Cardiac muscle cell (in vitro differentiated cells and primary cell): ENCODE results near the gene RNASET2. TPM values are rescaled to one million over a fixed set of nuclear protein-coding genes. Genes with fewer than 3 reads are reported as not detected.

Experiments used
- DNase-seq, 2 donors: peaks; one replicate each; pipeline versions ENCODE4 v3.0.0 to v3.0.0-alpha.2; 2010 to 2017; ENCODE audit warnings: low read depth in 1 of 2, low spot score in 1 of 2
- H3K27ac ChIP-seq: fragments of 200-600 bp; sonication (generic); 2 replicates; pipeline ENCODE4 v1.5.1; 2016
- H3K27me3 ChIP-seq: fragments of 200-600 bp; sonication (generic); 2 replicates; pipeline ENCODE4 v1.6.0; 2016; ENCODE audit warnings: control low read depth
- H3K36me3 ChIP-seq: fragments of 200-600 bp; sonication (generic); 2 replicates; pipeline ENCODE4 v1.5.1; 2016; ENCODE audit warnings: control low read depth
- H3K4me1 ChIP-seq: fragments of 200-600 bp; sonication (generic); 2 replicates; pipeline ENCODE4 v1.8.1; 2017; ENCODE audit warnings: low read depth, mild to moderate bottlenecking, mixed run types
- H3K4me3 ChIP-seq: fragments of 200-600 bp; sonication (generic); 2 replicates; pipeline ENCODE4 v1.5.1; 2016; ENCODE audit warnings: mild to moderate bottlenecking
- H3K9me3 ChIP-seq: fragments of 200-600 bp; sonication (generic); 2 replicates; pipeline ENCODE4 v1.5.1; 2017; ENCODE audit warnings: low read depth, mild to moderate bottlenecking, control low read depth
- CTCF ChIP-seq: IDR thresholded peaks from 2 replicates; pipeline ENCODE4 v1.5.1; 2012; ENCODE audit warnings: low read depth, mild to moderate bottlenecking, low read length
- polyA plus RNA-seq: library from polyadenylated mRNA; unstranded; fragments of >200 nt; fragmentation: Nextera tagmentation; extraction: Ambion mirVana; gene quantifications from 2 replicates; pipeline ENCODE4 v1.2.1, GENCODE V29; 2016
- total RNA-seq: library from RNA; depleted of rRNA; stranded (reverse); fragments of >200 nt; gene quantifications from 2 replicates; pipeline ENCODE4 v1.2.3, GENCODE V29; 2016

The RNASET2 gene
- total and polyA plus RNA-seq, 2 experiments from 2014 or later, result 20.7 to 24.1 TPM

DNA sequence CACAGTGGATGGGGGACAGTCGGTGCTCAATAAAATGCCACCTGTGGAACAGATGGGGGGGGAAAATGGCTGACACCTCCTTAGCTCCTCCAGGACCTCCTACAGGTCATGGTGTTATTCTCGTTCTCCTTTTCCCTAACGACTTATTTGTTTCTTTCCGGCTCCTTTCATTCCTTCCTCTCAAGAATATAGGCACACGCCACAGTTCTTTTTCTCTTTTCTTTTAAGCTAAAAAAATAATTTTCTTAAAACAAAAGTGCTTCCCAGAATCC is 1.4 kb upstream of the RNASET2 start:
- peaks cover 2% of the 10 kb centered on the region for H3K27me3 ChIP-seq
- H3K27ac ChIP-seq, result no peak overlapping the region
- no peaks in the 10 kb centered on the region for H3K9me3 ChIP-seq
- no peak for DNase-seq
- H3K4me1 ChIP-seq, result no peaks in the 10 kb centered on the region
- H3K4me3 ChIP-seq, result no peak overlapping the region
- H3K36me3 ChIP-seq, result no peaks in the 10 kb centered on the region
- TF ChIP-seq CTCF, result no peak

DNA sequence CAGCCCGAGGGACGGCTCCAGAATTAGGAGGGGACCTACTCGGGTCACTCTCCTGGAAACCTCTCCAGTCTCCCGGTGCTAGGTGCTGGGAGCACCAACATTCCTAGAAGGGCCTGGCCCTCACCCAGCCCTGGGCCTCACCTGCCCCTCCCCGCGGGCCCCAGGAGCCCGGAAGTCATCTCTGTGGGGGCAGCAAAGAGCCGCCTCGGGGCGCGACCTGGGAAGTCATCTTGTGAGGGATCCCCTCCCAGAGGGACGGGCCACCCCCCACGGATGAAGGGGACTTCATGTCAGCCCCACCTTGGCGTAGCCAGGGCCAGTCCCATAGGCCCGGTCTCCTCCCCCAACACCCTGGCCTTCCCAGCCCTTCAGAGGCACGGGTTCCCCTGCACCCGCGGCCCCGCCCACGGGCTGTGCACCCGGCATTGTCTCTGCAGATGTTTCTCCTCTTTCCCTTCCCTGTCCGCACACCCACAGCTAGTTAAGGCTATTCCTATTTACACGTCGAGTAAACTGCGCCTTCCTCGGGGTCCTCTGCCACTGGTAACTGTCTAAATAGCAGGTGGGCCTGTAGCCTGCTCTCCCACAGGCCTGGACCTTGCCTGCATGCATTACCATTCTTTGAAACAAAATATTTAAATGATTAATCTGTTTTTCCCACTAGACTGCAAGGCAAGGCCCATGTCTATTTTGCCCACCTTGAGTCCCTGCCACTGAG is 896 bp upstream of the RNASET2 start:
- H3K9me3 ChIP-seq, result no peaks in the 10 kb centered on the region
- H3K27ac ChIP-seq, result no peak overlapping the region
- H3K36me3 ChIP-seq, result no peaks in the 10 kb centered on the region
- peak in 1 of 2 donors; percentile 33 for DNase-seq
- peaks cover 2% of the 10 kb centered on the region for H3K27me3 ChIP-seq
- TF ChIP-seq CTCF, result no peak
- peak overlapping the region; percentile 62 for H3K4me3 ChIP-seq
- no peaks in the 10 kb centered on the region for H3K4me1 ChIP-seq

GRCh38 chr6:166955865-166956443 is 396 bp downstream of the RNASET2 start:
- Histone ChIP-seq H3K9me3 (no peaks in the 10 kb centered on the region), H3K27ac (no peak overlapping the region), H3K36me3 (no peaks in the 10 kb centered on the region), H3K4me3 (peak overlapping the region; percentile 62), H3K27me3 (peaks cover 2% of the 10 kb centered on the region), H3K4me1 (no peaks in the 10 kb centered on the region)
- no peak for DNase-seq
- no peak for TF ChIP-seq CTCF

- no peaks in the 10 kb centered on the region for H3K4me1 ChIP-seq
- no peaks in the 10 kb centered on the region for H3K9me3 ChIP-seq
- H3K27me3 ChIP-seq, result peaks cover 2% of the 10 kb centered on the region
- H3K36me3 ChIP-seq, result no peaks in the 10 kb centered on the region
- H3K27ac ChIP-seq, result no peak overlapping the region
- peak overlapping the region; percentile 62 for H3K4me3 ChIP-seq
- no peak for TF ChIP-seq CTCF
- peak in 1 of 2 donors; percentile 32 for DNase-seq
These were observed 1.1 kb downstream of the RNASET2 start for GRCh38 chr6:166955121-166955864.

DNA sequence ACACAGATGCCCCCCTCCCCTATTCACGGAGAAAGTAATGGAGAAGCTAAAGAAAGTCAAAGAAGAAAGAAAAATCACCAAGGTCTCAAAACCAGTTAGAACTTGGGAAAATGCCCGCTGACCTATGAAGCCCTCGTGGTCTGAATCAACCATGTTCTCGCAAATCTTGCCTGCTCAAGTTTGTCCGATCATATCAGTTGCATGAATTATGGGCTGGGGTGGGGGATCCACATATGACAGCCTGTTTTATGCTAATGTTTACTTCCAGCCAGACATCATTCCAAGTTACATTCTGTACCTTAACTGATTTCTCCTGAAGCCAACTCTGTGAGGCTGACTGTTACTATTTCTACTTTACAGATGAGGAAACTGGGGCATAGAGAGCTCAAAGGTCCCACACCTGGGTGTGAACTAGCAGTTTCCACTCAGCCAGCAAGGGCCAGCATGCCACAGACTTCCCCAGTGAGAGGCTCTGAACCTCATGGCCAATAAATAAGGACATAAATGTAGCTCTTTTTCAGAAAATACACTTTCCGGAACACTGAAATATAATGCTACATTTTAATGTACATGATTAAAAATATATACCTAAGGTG is 2.1 kb downstream of the RNASET2 start:
- H3K4me1 ChIP-seq, result no peaks in the 10 kb centered on the region
- no peaks in the 10 kb centered on the region for H3K36me3 ChIP-seq
- H3K4me3 ChIP-seq, result no peak overlapping the region
- H3K27ac ChIP-seq, result no peak overlapping the region
- no peak for TF ChIP-seq CTCF
- no peak for DNase-seq
- H3K9me3 ChIP-seq, result no peaks in the 10 kb centered on the region
- H3K27me3 ChIP-seq, result no peaks in the 10 kb centered on the region
